Measurements from ENCODE around the gene CLPTM1L.
A peak's percentile ranks its signal among the peaks of the same experiment; 100 is the strongest.

Gene CLPTM1L

GRCh38 chr5:1344975-1345838, at the start of gene CLPTM1L:
Gene CLPTM1L, minus strand, starts transcription at chr5:1345099. Its CDS starts 258 bp downstream, at chr5:1344841.
- no peak for TF ChIP-seq CTCF (IDR thresholded peaks at IDR 0.05; ENCODE audit: borderline replicate concordance, control extremely low read depth, extremely low read depth, insufficient read depth, missing control alignments)
- peak; percentile 99 for DNase-seq (ENCODE audit: low spot score)
- in situ Hi-C loops (cut with MboI; ENCODE audit: low sequenced_read_pairs, unreplicated experiment) = no loop called here

- in situ Hi-C loops (cut with MboI; ENCODE audit: low sequenced_read_pairs, unreplicated experiment) = no loop called here
- TF ChIP-seq CTCF (IDR thresholded peaks at IDR 0.05; ENCODE audit: borderline replicate concordance, control extremely low read depth, extremely low read depth, insufficient read depth, missing control alignments) = no peak
- no peak for DNase-seq (ENCODE audit: low spot score)
Observed at GRCh38 chr5:1393571-1394501, 48.9 kb upstream of the CLPTM1L start.

- TF ChIP-seq CTCF (IDR thresholded peaks at IDR 0.05; ENCODE audit: borderline replicate concordance, control extremely low read depth, extremely low read depth, insufficient read depth, missing control alignments) = no peak
- no peak for DNase-seq (ENCODE audit: low spot score)
- in situ Hi-C loops (cut with MboI; ENCODE audit: low sequenced_read_pairs, unreplicated experiment) = no loop called here
Observed at GRCh38 chr5:1392801-1393565, 48.1 kb upstream of the CLPTM1L start.

- TF ChIP-seq CTCF (IDR thresholded peaks at IDR 0.05; ENCODE audit: borderline replicate concordance, control extremely low read depth, extremely low read depth, insufficient read depth, missing control alignments) = no peak
- in situ Hi-C loops (cut with MboI; ENCODE audit: low sequenced_read_pairs, unreplicated experiment) = no loop called here
- no peak for DNase-seq (ENCODE audit: low spot score)
Observed at GRCh38 chr5:1392261-1392660, 47.4 kb upstream of the CLPTM1L start.

GRCh38 chr5:1391691-1392090, 46.8 kb upstream of the CLPTM1L start:
- DNase-seq (ENCODE audit: low spot score) = no peak
- in situ Hi-C loops (cut with MboI; ENCODE audit: low sequenced_read_pairs, unreplicated experiment) = no loop called here
- no peak for TF ChIP-seq CTCF (IDR thresholded peaks at IDR 0.05; ENCODE audit: borderline replicate concordance, control extremely low read depth, extremely low read depth, insufficient read depth, missing control alignments)

Measured in GM13976 (cell line).